OCI-LY7 (cell line): ENCODE data around the gene FRAT1. TPM values are rescaled to one million over a fixed set of nuclear protein-coding genes. Genes with fewer than 3 reads are reported as not detected.

Experiments used
- BruUV-seq: library from RNA; stranded (reverse); fragments of 400-500 nt; replicated peaks from 2 replicates; lab custom pipeline; 2021; lab: Mats Ljungman, UMichigan
- CTCF ChIA-PET: fragments of 300-600 bp; sonication (Branson Sonifier 250); formaldehyde crosslinking; loops from one replicate; lab custom pipeline; 2022; ENCODE audit warnings: antibody characterized with exemption; ENCODE audit not compliant: unreplicated experiment; lab: Charles Lee
- POLR2A ChIA-PET: fragments of 300-600 bp; sonication (Branson Sonifier 250); formaldehyde crosslinking; loops from one replicate; lab custom pipeline; 2022; ENCODE audit warnings: antibody characterized with exemption; lab: Charles Lee
- DNase-seq: peaks from one replicate; pipeline ENCODE4 v3.0.0-alpha.2; 2015; ENCODE audit warnings: low spot score
- H2AFZ ChIP-seq: fragments of 200-600 bp; sonication (generic), shearing (Covaris generic); 2 replicates; pipeline ENCODE4 v1.6.1; 2014; ENCODE audit warnings: mild to moderate bottlenecking, antibody characterized with exemption, low read length, moderate library complexity
- H3K27ac ChIP-seq: fragments of 200-600 bp; sonication (generic); 2 replicates; pipeline ENCODE4 v1.5.1; 2014; ENCODE audit warnings: mixed run types, low read depth, mild to moderate bottlenecking, moderate library complexity, low read length, inconsistent platforms; ENCODE audit not compliant: poor library complexity, severe bottlenecking
- H3K36me3 ChIP-seq: fragments of 200-600 bp; sonication (generic); 2 replicates; pipeline ENCODE4 v1.6.1; 2014; ENCODE audit warnings: mild to moderate bottlenecking, antibody characterized with exemption, low read length, moderate library complexity, mixed read lengths; ENCODE audit not compliant: insufficient read depth
- H3K4me1 ChIP-seq: fragments of 200-600 bp; sonication (generic); 2 replicates; pipeline ENCODE4 v1.5.1; 2014; ENCODE audit warnings: mild to moderate bottlenecking, low read length; ENCODE audit not compliant: insufficient read depth, poor library complexity, severe bottlenecking
- H3K4me2 ChIP-seq: fragments of 200-600 bp; sonication (generic); 2 replicates; pipeline ENCODE4 v1.6.1; 2014; ENCODE audit warnings: mild to moderate bottlenecking, low read length
- H3K4me3 ChIP-seq: fragments of 200-600 bp; sonication (generic); 2 replicates; pipeline ENCODE4 v1.5.1; 2014; ENCODE audit warnings: mild to moderate bottlenecking, low read depth, low read length; ENCODE audit not compliant: poor library complexity, severe bottlenecking
- H3K79me2 ChIP-seq: fragments of 200-600 bp; sonication (generic); 2 replicates; pipeline ENCODE4 v1.6.1; 2016; ENCODE audit warnings: low read depth, mild to moderate bottlenecking, low read length, moderate library complexity, mixed read lengths; ENCODE audit not compliant: insufficient read depth
- H3K9me2 ChIP-seq: fragments of 200-600 bp; sonication (generic); 2 replicates; pipeline ENCODE4 v1.6.1; 2016; ENCODE audit warnings: mild to moderate bottlenecking, low read length, mixed read lengths; ENCODE audit not compliant: insufficient read depth
- H3K9me3 ChIP-seq: fragments of 200-600 bp; sonication (generic); 2 replicates; pipeline ENCODE4 v1.6.1; 2014; ENCODE audit warnings: mild to moderate bottlenecking, mixed run types, low read length, mixed read lengths
- H4K20me1 ChIP-seq: fragments of 200-600 bp; sonication (generic); 2 replicates; pipeline ENCODE4 v1.6.1; 2014; ENCODE audit warnings: mild to moderate bottlenecking, antibody characterized with exemption, low read length, moderate library complexity, mixed read lengths; ENCODE audit not compliant: insufficient read depth
- CTCF ChIP-seq: fragments of 200-600 bp; sonication (generic); conservative IDR thresholded peaks from 2 replicates; pipeline ENCODE4 v1.5.1; 2014; ENCODE audit warnings: mild to moderate bottlenecking, antibody characterized with exemption, low read length, moderate library complexity, mixed read lengths
- EZH2phosphoT487 ChIP-seq: fragments of 200-600 bp; sonication (generic); IDR thresholded peaks from 2 replicates; pipeline ENCODE4 v1.6.1; 2018; ENCODE audit warnings: low read depth, borderline replicate concordance, mild to moderate bottlenecking, mixed run types, antibody characterized with exemption, low read length, moderate library complexity, mixed read lengths
- intact Hi-C: fragments of 100-400 bp; cut with micrococcal nuclease; formaldehyde crosslinking; loops from one replicate; pipeline ENCODE4 v1.10.0; 2022; ENCODE audit not compliant: unreplicated experiment
- total RNA-seq, 2 experiments: library from RNA; depleted of rRNA in 1 of 2; stranded (reverse); fragments of >200 nt in 1 of 2; shearing (Covaris generic) in 1 of 2; gene quantifications; 2 replicates each; pipeline ENCODE4 v1.2.3, GENCODE V29; 2014 to 2022

The FRAT1 gene
- total RNA-seq, 2 experiments from 2014 or later: 7.0 to 12.2 TPM

GRCh38 chr10:97300980-97301379 is 18.1 kb upstream of the FRAT1 start:
- Histone ChIP-seq H3K27ac (no peak overlapping the region), H3K4me1 (no peaks in the 10 kb centered on the region), H3K79me2 (no peaks in the 10 kb centered on the region), H3K9me3 (no peaks in the 10 kb centered on the region), H3K4me2 (no peak overlapping the region), H3K36me3 (no peaks in the 10 kb centered on the region), H3K4me3 (no peak overlapping the region), H2AFZ (no peak overlapping the region), H3K9me2 (no peaks in the 10 kb centered on the region), H4K20me1 (no peaks in the 10 kb centered on the region)
- TF ChIP-seq EZH2phosphoT487 (no peak), CTCF (no peak)
- no TSS peak for BruUV-seq
- DNase-seq: no peak
- CTCF ChIA-PET: no interaction called here
- intact Hi-C loops: no loop called here
- POLR2A ChIA-PET: no interaction called here

GRCh38 chr10:97302088-97302791 is 16.8 kb upstream of the FRAT1 start:
- no peak overlapping the region for H2AFZ ChIP-seq

More at GRCh38 chr10:97302088-97302791, 16.8 kb upstream of the FRAT1 start:
- Histone ChIP-seq H3K27ac (no peak overlapping the region), H3K79me2 (no peaks in the 10 kb centered on the region), H3K36me3 (no peaks in the 10 kb centered on the region), H3K4me2 (no peak overlapping the region), H4K20me1 (no peaks in the 10 kb centered on the region), H3K4me1 (no peaks in the 10 kb centered on the region), H3K9me2 (no peaks in the 10 kb centered on the region), H3K4me3 (no peak overlapping the region), H3K9me3 (no peaks in the 10 kb centered on the region)
- BruUV-seq: no TSS peak
- TF ChIP-seq CTCF (no peak), EZH2phosphoT487 (no peak)
- intact Hi-C loops: no loop called here
- CTCF ChIA-PET: interaction anchor here (0.5 to 0.6 kb wide), 2 partner anchors 11 kb away, joined by 3 to 5 read pairs; no protein-coding TSS in a partner anchor
- POLR2A ChIA-PET: interaction anchor here (0.6 kb wide), 1 partner anchor 10 kb away, joined by 3 read pairs; no protein-coding TSS in a partner anchor
- no peak for DNase-seq
